K562 (cell line): ENCODE data around the gene SCN1B. TPM values are rescaled to one million over a fixed set of nuclear protein-coding genes. Genes with fewer than 3 reads are reported as not detected.

Source experiments
- ATAC-seq: fragments of 200-7000 bp; cut with Tn5 transposase; 3 replicates; pipeline ENCODE4 v1.9.1; 2020; ENCODE audit warnings: moderate library complexity
- BruUV-seq: library from RNA; stranded (reverse); fragments of 400-500 nt; replicated peaks from 2 replicates; lab custom pipeline; 2021; lab: Mats Ljungman, UMichigan
- CTCF ChIA-PET: fragments of 300-600 bp; formaldehyde crosslinking; extraction: SDS; loops from one replicate; lab custom pipeline; 2021; ENCODE audit warnings: low intra/inter-chr PET ratio; lab: Yijun Ruan, JAX
- POLR2A ChIA-PET: fragments of 300-600, 350-650 bp; sonication (Branson Sonifier 250); formaldehyde crosslinking; extraction: SDS; loops from one replicate; lab custom pipeline; 2021; ENCODE audit warnings: antibody characterized with exemption, inconsistent platforms; lab: Yijun Ruan, JAX
- DNase-seq, 4 experiments: peaks; one replicate each; pipeline versions ENCODE4 v3.0.0 to v3.0.0-alpha.2; 2011 to 2018; ENCODE audit warnings: low spot score in 3 of 4, mixed read lengths in 3 of 4; ENCODE audit errors: extremely low read depth in 1 of 4
- FAIRE-seq: peaks from 2 replicates; lab custom pipeline; 2011; peaks lifted over from hg19 to GRCh38; lab: Jason Lieb, UNC
- H2AFZ ChIP-seq: 2 replicates; pipeline ENCODE4 v1.6.0; 2011; ENCODE audit warnings: low read depth, low read length, control low read depth, inconsistent platforms
- H3K27ac ChIP-seq: fragments of 200-600 bp; 3 replicates; pipeline ENCODE4 v1.8.0; 2011; ENCODE audit warnings: low read depth, mild to moderate bottlenecking, control low read depth, inconsistent platforms, low read length, moderate library complexity, mixed read lengths; ENCODE audit errors: extremely low read depth
- H3K27me3 ChIP-seq, 2 experiments: fragments of 300-600 bp in 1 of 2; 2 replicates in 1 of 2; 3 replicates in 1 of 2; pipeline versions ENCODE4 v1.6.0 to v1.8.0; 2011; ENCODE audit warnings: inconsistent platforms in 2 of 2, low read length in 2 of 2, mild to moderate bottlenecking in 1 of 2, mixed read lengths in 1 of 2, moderate library complexity in 1 of 2; ENCODE audit not compliant: control insufficient read depth in 2 of 2, insufficient read depth in 2 of 2
- H3K36me3 ChIP-seq: fragments of 300-600 bp; 3 replicates; pipeline ENCODE4 v1.8.0; 2011; ENCODE audit warnings: mild to moderate bottlenecking, low read length, inconsistent platforms; ENCODE audit not compliant: control insufficient read depth, insufficient read depth
- H3K4me1 ChIP-seq, 2 experiments: fragments of 200-600 bp in 1 of 2; replicated peaks in 1 of 2; 2 replicates in 1 of 2; 3 replicates in 1 of 2; pipeline versions ENCODE4 v1.5.1 to v1.8.0; 2011; ENCODE audit warnings: inconsistent platforms in 2 of 2, low read length in 2 of 2, mild to moderate bottlenecking in 1 of 2, mixed read lengths in 1 of 2, moderate library complexity in 1 of 2; ENCODE audit not compliant: control insufficient read depth in 2 of 2, insufficient read depth in 2 of 2
- H3K4me2 ChIP-seq: 2 replicates; pipeline ENCODE4 v1.6.1; 2011; ENCODE audit warnings: low read length, control low read depth, inconsistent platforms, mixed read lengths; ENCODE audit not compliant: insufficient read depth
- H3K4me3 ChIP-seq: fragments of 200-600 bp; sonication (generic), shearing (Covaris generic); 2 replicates; pipeline ENCODE4 v1.5.1; 2016; ENCODE audit warnings: control low read depth, inconsistent platforms
- H3K79me2 ChIP-seq: fragments of 200-600 bp; 3 replicates; pipeline ENCODE4 v1.8.0; 2011; ENCODE audit warnings: low read length, inconsistent platforms; ENCODE audit not compliant: control insufficient read depth, insufficient read depth
- H3K9ac ChIP-seq, 2 experiments: 2 replicates each; pipeline versions ENCODE4 v1.6.0 to v1.6.1; 2011; ENCODE audit warnings: low read depth in 2 of 2, low read length in 2 of 2, control low read depth in 1 of 2, inconsistent platforms in 1 of 2, mild to moderate bottlenecking in 1 of 2, mixed read lengths in 1 of 2; ENCODE audit not compliant: insufficient read depth in 1 of 2
- H3K9me1 ChIP-seq: one replicate; pipeline ENCODE4 v1.6.0; 2011; ENCODE audit warnings: inconsistent platforms, mild to moderate bottlenecking, low read length, moderate library complexity; ENCODE audit not compliant: control insufficient read depth, insufficient read depth
- H3K9me3 ChIP-seq: replicated peaks from 2 replicates; pipeline ENCODE4 v1.5.1; 2011; ENCODE audit warnings: low read depth, low read length, inconsistent platforms; ENCODE audit not compliant: control insufficient read depth, insufficient read depth
- H4K20me1 ChIP-seq: replicated peaks from 2 replicates; pipeline ENCODE4 v1.6.1; 2011; ENCODE audit warnings: low read length, inconsistent platforms, mixed read lengths; ENCODE audit not compliant: control insufficient read depth, insufficient read depth
- ADNP ChIP-seq: fragments of 200-800 bp; sonication (Bioruptor generic); IDR thresholded peaks from 2 replicates; pipeline ENCODE4 v1.6.1; 2016; ENCODE audit warnings: missing genetic modification characterization, missing compliant biosample characterization
- BCOR ChIP-seq: fragments of 450-650 bp; IDR thresholded peaks from 2 replicates; pipeline ENCODE4 v1.6.1; 2016
- E4F1 ChIP-seq: fragments of 250-450 bp; sonication (Bioruptor Pico); IDR thresholded peaks from 2 replicates; pipeline ENCODE4 v1.5.0; 2021; ENCODE audit warnings: mild to moderate bottlenecking, borderline replicate concordance
- ETV1 ChIP-seq: fragments of 450-650 bp; conservative IDR thresholded peaks from 2 replicates; pipeline ENCODE4 v1.6.1; 2016; ENCODE audit warnings: missing genetic modification characterization, control low read depth, low read depth, missing compliant biosample characterization
- NR3C1 ChIP-seq: sonication (generic); formaldehyde crosslinking; IDR thresholded peaks from 2 replicates; pipeline ENCODE4 v1.8.1; 2022; ENCODE audit warnings: missing genetic modification reagents
- PHB ChIP-seq: fragments of 250-450 bp; sonication (Bioruptor Pico); IDR thresholded peaks from 2 replicates; pipeline ENCODE4 v1.5.0; 2021
- POLR3G ChIP-seq: IDR thresholded peaks from 2 replicates; pipeline ENCODE4 v1.6.1; 2011; ENCODE audit not compliant: insufficient read length, insufficient replicate concordance; ENCODE audit errors: extremely low read depth
- RBM25 ChIP-seq: fragments of 200-400 bp; formaldehyde crosslinking; IDR thresholded peaks from 2 replicates; pipeline ENCODE4 v1.6.1; 2018; ENCODE audit warnings: low read length, low read depth, moderate library complexity; ENCODE audit not compliant: severe bottlenecking
- RCOR1 ChIP-seq, 2 experiments: IDR thresholded peaks; 2 replicates each; pipeline ENCODE4 v1.6.1; 2012; ENCODE audit warnings: low read depth in 2 of 2, low read length in 2 of 2, borderline replicate concordance in 1 of 2, improper control_type of control experiment in 1 of 2
- SMARCA5 ChIP-seq: fragments of 450-650 bp; IDR thresholded peaks from 2 replicates; pipeline ENCODE4 v1.6.1; 2016
- TSC22D4 ChIP-seq: fragments of 450-650 bp; IDR thresholded peaks from 2 replicates; pipeline ENCODE4 v1.6.1; 2016; ENCODE audit warnings: missing genetic modification characterization, missing biosample characterization, control low read depth
- ZNF217 ChIP-seq: sonication (generic); formaldehyde crosslinking; IDR thresholded peaks from 2 replicates; pipeline ENCODE4 v1.8.0; 2022; ENCODE audit warnings: mild to moderate bottlenecking, missing genetic modification reagents
- WGBS: fragments of 100-300 bp; shearing (Covaris generic); methylation state at CpG from one replicate; pipeline ENCODE4 v1.1.6; 2016; ENCODE audit warnings: low coverage, mixed read lengths; ENCODE audit not compliant: insufficient coverage; ENCODE audit errors: missing lambda C conversion rate; 5-methylcytosine and 5-hydroxymethylcytosine counted together
- in situ Hi-C: fragments of 300-500 bp; cut with MboI; formaldehyde crosslinking; loops from 4 replicates; pipeline ENCODE4 v1.15.0; 2018; ENCODE audit warnings: inconsistent platforms, mixed read lengths
- intact Hi-C: fragments of 100-400 bp; cut with micrococcal nuclease; formaldehyde crosslinking; loops from 2 replicates; pipeline ENCODE4 v1.14.2; 2022
- polyA plus RNA-seq, 8 experiments: library from polyadenylated mRNA; depleted of rRNA in 4 of 8; stranded (reverse) in 5 of 8; unstranded in 3 of 8; fragments of >200 nt; fragmentation: Nextera tagmentation in 2 of 8; fragmentation: Illumina TruSeq in 1 of 8; extraction: Ambion mirVana in 2 of 8; extraction: Trizol in 1 of 8; gene quantifications; 2 replicates each; pipeline versions ENCODE4 v1.2.1 to v1.2.3, GENCODE V29; 2011 to 2014; ENCODE audit warnings: inconsistent platforms in 1 of 8, missing spikeins in 1 of 8
- total RNA-seq, 7 experiments: library from RNA; depleted of rRNA in 6 of 7; stranded (reverse); fragments of >200 nt in 6 of 7; fragmentation: Illumina TruSeq in 2 of 7; extraction: Trizol in 2 of 7; gene quantifications; 2 replicates each; pipeline versions ENCODE4 v1.2.1 to v1.2.3, GENCODE V29; 2011 to 2021; ENCODE audit warnings: low replicate concordance in 1 of 7
- TF ChIP-seq, protein P1 (sequence below), 2 experiments: fragments of 150-350 bp in 1 of 2; IDR thresholded peaks; 2 replicates each; pipeline ENCODE4 v1.6.1; 2012 to 2016; ENCODE audit warnings: low read depth in 2 of 2, low read length in 2 of 2, mild to moderate bottlenecking in 1 of 2, moderate library complexity in 1 of 2
- TF ChIP-seq, protein P2 (sequence below): fragments of 200-800 bp; sonication (Bioruptor generic); IDR thresholded peaks from 2 replicates; pipeline ENCODE4 v1.6.1; 2017; ENCODE audit warnings: missing genetic modification characterization, missing compliant biosample characterization

Gene SCN1B
- total and polyA plus RNA-seq, 9 of the 15 experiments (the other 6 are each of a cell fraction or from before 2014, with no cell fraction given), result 0.03 to 2.5 (median 0.91) TPM

GRCh38 chr19:35027851-35028599 lies 2.2 kb upstream of the SCN1B start:
- Histone ChIP-seq H3K27me3 (peaks cover 2 to 10% of the 10 kb centered on the region in 2 experiments; a peak in 1 of 5 replicates), H3K4me3 (no peak overlapping the region), H3K79me2 (no peaks in the 10 kb centered on the region), H3K9ac (no peak overlapping the region), H4K20me1 (0 out of 2 replicates have a peak, but pooled peaks cover 3% of the 10 kb centered on the region), H3K27ac (no peak overlapping the region), H3K9me1 (no peaks in the 10 kb centered on the region), H3K4me1 (peaks cover 0 to 22% of the 10 kb centered on the region in 2 experiments; a peak in 4 of 5 replicates), H3K4me2 (no peak overlapping the region), H3K9me3 (no peaks in the 10 kb centered on the region), H3K36me3 (peaks cover 50% of the 10 kb centered on the region), H2AFZ (no peak overlapping the region)
- CTCF ChIA-PET, result interaction anchor here (0.6 kb wide), 1 partner anchor 388 kb away, joined by 3 read pairs; no protein-coding TSS in a partner anchor
- intact Hi-C loops (no loop called here), in situ Hi-C loops (no loop called here)
- 80% methylated on average over 7 of the region's 7 CpGs for WGBS
- BruUV-seq, result TSS peak; percentile 17
- DNase-seq (no peak), ATAC-seq (no peak; the same call in 2 of the 3 replicates), FAIRE-seq (peak; percentile 40)
- POLR2A ChIA-PET, result interaction anchor here (0.6 to 3.3 kb wide), 4 partner anchors 10 to 250 kb away, joined by 3 to 18 read pairs (median 5); no protein-coding TSS in a partner anchor
- TF ChIP-seq RBM25 (peak; percentile 84), ADNP (tag) (peak; percentile 51), ZNF217 (no peak), PHB (CRISPR knock-in tag) (no peak), SMARCA5 (peak; percentile 40; the same call in 1 of the 2 replicates), NR3C1 (CRISPR knock-in tag) (no peak), E4F1 (no peak), TSC22D4 (no peak), POLR3G (no peak), ETV1 (tag) (no peak), RCOR1 (IDR thresholded peaks at IDR 0.05; ENCODE audit: borderline replicate concordance in 1 of 2, low read depth in 2 of 2, low read length in 2 of 2) (peak in 1 of 2 experiments; percentile 48; a peak in 1 of 4 replicates), BCOR (peak; percentile 82)
- TF ChIP-seq, protein P1, sequence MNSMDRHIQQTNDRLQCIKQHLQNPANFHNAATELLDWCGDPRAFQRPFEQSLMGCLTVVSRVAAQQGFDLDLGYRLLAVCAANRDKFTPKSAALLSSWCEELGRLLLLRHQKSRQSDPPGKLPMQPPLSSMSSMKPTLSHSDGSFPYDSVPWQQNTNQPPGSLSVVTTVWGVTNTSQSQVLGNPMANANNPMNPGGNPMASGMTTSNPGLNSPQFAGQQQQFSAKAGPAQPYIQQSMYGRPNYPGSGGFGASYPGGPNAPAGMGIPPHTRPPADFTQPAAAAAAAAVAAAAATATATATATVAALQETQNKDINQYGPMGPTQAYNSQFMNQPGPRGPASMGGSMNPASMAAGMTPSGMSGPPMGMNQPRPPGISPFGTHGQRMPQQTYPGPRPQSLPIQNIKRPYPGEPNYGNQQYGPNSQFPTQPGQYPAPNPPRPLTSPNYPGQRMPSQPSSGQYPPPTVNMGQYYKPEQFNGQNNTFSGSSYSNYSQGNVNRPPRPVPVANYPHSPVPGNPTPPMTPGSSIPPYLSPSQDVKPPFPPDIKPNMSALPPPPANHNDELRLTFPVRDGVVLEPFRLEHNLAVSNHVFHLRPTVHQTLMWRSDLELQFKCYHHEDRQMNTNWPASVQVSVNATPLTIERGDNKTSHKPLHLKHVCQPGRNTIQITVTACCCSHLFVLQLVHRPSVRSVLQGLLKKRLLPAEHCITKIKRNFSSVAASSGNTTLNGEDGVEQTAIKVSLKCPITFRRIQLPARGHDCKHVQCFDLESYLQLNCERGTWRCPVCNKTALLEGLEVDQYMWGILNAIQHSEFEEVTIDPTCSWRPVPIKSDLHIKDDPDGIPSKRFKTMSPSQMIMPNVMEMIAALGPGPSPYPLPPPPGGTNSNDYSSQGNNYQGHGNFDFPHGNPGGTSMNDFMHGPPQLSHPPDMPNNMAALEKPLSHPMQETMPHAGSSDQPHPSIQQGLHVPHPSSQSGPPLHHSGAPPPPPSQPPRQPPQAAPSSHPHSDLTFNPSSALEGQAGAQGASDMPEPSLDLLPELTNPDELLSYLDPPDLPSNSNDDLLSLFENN (IDR thresholded peaks at IDR 0.05; ENCODE audit: low read depth in 2 of 2, low read length in 2 of 2), result no peak
- TF ChIP-seq, protein P2, sequence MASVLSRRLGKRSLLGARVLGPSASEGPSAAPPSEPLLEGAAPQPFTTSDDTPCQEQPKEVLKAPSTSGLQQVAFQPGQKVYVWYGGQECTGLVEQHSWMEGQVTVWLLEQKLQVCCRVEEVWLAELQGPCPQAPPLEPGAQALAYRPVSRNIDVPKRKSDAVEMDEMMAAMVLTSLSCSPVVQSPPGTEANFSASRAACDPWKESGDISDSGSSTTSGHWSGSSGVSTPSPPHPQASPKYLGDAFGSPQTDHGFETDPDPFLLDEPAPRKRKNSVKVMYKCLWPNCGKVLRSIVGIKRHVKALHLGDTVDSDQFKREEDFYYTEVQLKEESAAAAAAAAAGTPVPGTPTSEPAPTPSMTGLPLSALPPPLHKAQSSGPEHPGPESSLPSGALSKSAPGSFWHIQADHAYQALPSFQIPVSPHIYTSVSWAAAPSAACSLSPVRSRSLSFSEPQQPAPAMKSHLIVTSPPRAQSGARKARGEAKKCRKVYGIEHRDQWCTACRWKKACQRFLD, result no peak
